HEK293T (cell line): ENCODE measurements around the gene CDH13.

ENCODE experiments used
- CTCF ChIA-PET: fragments of 350-600 bp; formaldehyde crosslinking; extraction: SDS; loops from one replicate; lab custom pipeline; 2021; ENCODE audit warnings: antibody characterized with exemption, inconsistent platforms; lab: Yijun Ruan, JAX
- POLR2A ChIA-PET: fragments of 350-600 bp; formaldehyde crosslinking; extraction: SDS; loops from one replicate; lab custom pipeline; 2020; ENCODE audit warnings: antibody characterized with exemption, inconsistent platforms; lab: Yijun Ruan, JAX
- DNase-seq: peaks from one replicate; pipeline ENCODE4 v3.0.0; 2012; ENCODE audit warnings: mixed read lengths; ENCODE audit errors: extremely low spot score
- ARNT ChIP-seq: fragments of 450-650 bp; IDR thresholded peaks from 2 replicates; pipeline ENCODE4 v1.6.1; 2017; ENCODE audit warnings: mild to moderate bottlenecking
- BHLHE40 ChIP-seq: fragments of 450-650 bp; IDR thresholded peaks from 2 replicates; pipeline ENCODE4 v1.6.1; 2016; ENCODE audit warnings: mild to moderate bottlenecking, moderate library complexity, borderline replicate concordance
- CTBP1 ChIP-seq: fragments of 450-650 bp; IDR thresholded peaks from 2 replicates; pipeline ENCODE4 v1.6.1; 2016; ENCODE audit warnings: borderline replicate concordance
- ELF4 ChIP-seq: fragments of 450-650 bp; IDR thresholded peaks from 2 replicates; pipeline ENCODE4 v1.6.1; 2017; ENCODE audit warnings: antibody characterized with exemption
- FOXA1 ChIP-seq: fragments of 450-650 bp; IDR thresholded peaks from 2 replicates; pipeline ENCODE4 v1.6.1; 2016; ENCODE audit warnings: mild to moderate bottlenecking
- FOXK2 ChIP-seq: fragments of 450-650 bp; IDR thresholded peaks from 2 replicates; pipeline ENCODE4 v1.6.1; 2016; ENCODE audit warnings: mild to moderate bottlenecking
- FOXM1 ChIP-seq: fragments of 450-650 bp; IDR thresholded peaks from 2 replicates; pipeline ENCODE4 v1.6.1; 2017; ENCODE audit warnings: mild to moderate bottlenecking, borderline replicate concordance
- HDGF ChIP-seq: fragments of 450-650 bp; IDR thresholded peaks from 2 replicates; pipeline ENCODE4 v1.6.1; 2017; ENCODE audit warnings: antibody characterized with exemption, borderline replicate concordance
- L3MBTL2 ChIP-seq: fragments of 450-650 bp; conservative IDR thresholded peaks from 2 replicates; pipeline ENCODE4 v1.6.1; 2016; ENCODE audit warnings: mild to moderate bottlenecking
- LEF1 ChIP-seq: fragments of 450-650 bp; IDR thresholded peaks from 2 replicates; pipeline ENCODE4 v1.6.1; 2017; ENCODE audit warnings: mild to moderate bottlenecking, borderline replicate concordance
- NFRKB ChIP-seq: fragments of 450-650 bp; IDR thresholded peaks from 2 replicates; pipeline ENCODE4 v1.6.1; 2016; ENCODE audit warnings: mild to moderate bottlenecking, moderate library complexity
- SP1 ChIP-seq: fragments of 450-650 bp; IDR thresholded peaks from 2 replicates; pipeline ENCODE4 v1.6.1; 2017
- SUZ12 ChIP-seq: fragments of 450-650 bp; IDR thresholded peaks from 2 replicates; pipeline ENCODE4 v1.6.1; 2016; ENCODE audit warnings: mild to moderate bottlenecking
- TARDBP ChIP-seq: fragments of 450-650 bp; IDR thresholded peaks from 2 replicates; pipeline ENCODE4 v1.6.1; 2016
- ZNF384 ChIP-seq: fragments of 450-650 bp; IDR thresholded peaks from 2 replicates; pipeline ENCODE4 v1.6.1; 2016
- TF ChIP-seq, protein P1 (sequence below): fragments of 450-650 bp; IDR thresholded peaks from 2 replicates; pipeline ENCODE4 v1.6.1; 2016

CDH13 gene

DNA sequence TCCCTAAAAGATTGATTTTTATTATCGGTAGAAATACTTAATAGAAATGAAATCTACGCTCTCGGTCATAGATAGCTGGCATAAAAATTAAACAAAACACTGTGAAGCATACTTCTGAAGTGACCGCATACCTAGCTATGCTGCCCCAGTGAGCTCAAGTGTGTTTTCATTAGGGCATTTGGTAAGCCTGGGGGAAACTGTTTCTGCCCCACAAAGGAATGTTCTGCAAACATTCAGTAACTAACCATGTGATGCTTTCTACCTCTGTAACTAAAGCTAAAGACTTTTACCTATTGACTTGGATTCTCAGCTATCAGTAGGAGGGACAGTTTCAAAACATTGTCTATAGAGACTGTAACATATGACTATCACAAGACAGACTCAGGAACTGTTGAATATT lies 1087.5 kb downstream of the CDH13 start:
- DNase-seq: no peak
- TF ChIP-seq, protein P1, sequence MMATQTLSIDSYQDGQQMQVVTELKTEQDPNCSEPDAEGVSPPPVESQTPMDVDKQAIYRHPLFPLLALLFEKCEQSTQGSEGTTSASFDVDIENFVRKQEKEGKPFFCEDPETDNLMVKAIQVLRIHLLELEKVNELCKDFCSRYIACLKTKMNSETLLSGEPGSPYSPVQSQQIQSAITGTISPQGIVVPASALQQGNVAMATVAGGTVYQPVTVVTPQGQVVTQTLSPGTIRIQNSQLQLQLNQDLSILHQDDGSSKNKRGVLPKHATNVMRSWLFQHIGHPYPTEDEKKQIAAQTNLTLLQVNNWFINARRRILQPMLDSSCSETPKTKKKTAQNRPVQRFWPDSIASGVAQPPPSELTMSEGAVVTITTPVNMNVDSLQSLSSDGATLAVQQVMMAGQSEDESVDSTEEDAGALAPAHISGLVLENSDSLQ: no peak
- TF ChIP-seq ARNT (no peak), CTBP1 (no peak), FOXA1 (no peak), BHLHE40 (no peak), SUZ12 (no peak), LEF1 (no peak), NFRKB (no peak), L3MBTL2 (no peak)
- ChIA-PET POLR2A (no interaction called here), CTCF (no interaction called here)

DNA sequence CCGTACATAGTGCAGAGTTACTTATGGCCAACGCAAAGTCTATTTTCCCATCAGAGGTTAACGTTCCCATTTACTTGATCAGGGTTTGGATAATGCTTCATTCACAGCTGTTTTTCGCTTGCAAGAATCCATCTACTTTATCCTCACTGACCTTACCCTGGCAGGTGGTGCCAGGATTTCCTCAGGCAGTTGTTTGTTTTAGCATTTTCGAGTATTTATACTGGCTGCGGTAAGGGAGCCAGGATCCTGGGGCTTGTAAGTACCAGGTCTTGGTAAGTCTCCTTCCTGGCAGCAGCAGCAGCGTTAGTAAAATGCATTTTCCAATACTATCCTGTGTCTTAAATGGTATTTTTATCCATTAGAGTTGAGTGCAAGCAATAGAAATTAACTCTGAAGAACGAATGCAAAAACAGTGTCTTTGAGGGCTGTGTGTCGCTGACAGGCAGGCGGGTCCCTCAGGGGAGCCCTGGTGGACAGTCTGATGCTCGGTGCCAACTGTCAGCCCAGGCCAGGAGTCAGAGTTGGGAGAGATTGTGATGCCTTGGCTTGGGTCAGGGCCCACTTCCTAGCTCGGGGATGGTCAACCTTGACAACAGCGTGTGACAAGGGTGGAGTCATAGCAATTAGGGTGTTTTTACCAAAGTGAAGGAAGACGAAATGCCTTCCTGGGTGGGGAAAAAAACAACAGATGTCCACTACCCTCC lies 1088.6 kb downstream of the CDH13 start:
- TF ChIP-seq BHLHE40: no peak
- ChIA-PET CTCF (no interaction called here), POLR2A (no interaction called here)
- DNase-seq: no peak

DNA sequence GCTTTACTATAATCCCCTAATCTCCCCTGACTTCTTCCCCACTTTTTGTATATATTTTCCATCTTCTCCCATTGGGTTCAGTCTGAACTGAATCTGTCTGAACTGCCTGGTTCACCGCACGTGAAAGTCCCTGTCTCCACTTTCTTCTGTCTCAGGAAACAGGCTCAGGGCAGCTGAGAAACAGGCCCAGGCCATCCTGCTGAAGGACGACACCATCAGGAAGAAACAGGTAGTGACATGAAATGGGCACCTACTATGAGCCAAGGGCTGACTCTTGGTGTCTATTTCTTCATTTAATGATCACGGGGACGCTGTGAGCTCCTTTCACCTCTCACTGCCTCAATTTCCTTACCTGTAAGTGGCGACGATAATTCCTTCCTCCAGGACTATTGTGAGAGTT lies 1090.5 kb downstream of the CDH13 start:
- CTCF ChIA-PET: no interaction called here
- no peak for TF ChIP-seq FOXK2
- TF ChIP-seq FOXM1: no peak
- no peak for TF ChIP-seq ELF4
- no peak for TF ChIP-seq FOXA1
- TF ChIP-seq, protein P1: no peak
- no peak for TF ChIP-seq HDGF
- TF ChIP-seq LEF1: no peak
- TF ChIP-seq NFRKB: no peak
- TF ChIP-seq TARDBP: no peak
- no peak for TF ChIP-seq BHLHE40
- TF ChIP-seq CTBP1: no peak
- no peak for TF ChIP-seq SUZ12
- TF ChIP-seq ARNT: no peak
- no peak for TF ChIP-seq ZNF384
- no peak for TF ChIP-seq SP1
- no peak for TF ChIP-seq L3MBTL2
- DNase-seq: peak; percentile 16

DNA sequence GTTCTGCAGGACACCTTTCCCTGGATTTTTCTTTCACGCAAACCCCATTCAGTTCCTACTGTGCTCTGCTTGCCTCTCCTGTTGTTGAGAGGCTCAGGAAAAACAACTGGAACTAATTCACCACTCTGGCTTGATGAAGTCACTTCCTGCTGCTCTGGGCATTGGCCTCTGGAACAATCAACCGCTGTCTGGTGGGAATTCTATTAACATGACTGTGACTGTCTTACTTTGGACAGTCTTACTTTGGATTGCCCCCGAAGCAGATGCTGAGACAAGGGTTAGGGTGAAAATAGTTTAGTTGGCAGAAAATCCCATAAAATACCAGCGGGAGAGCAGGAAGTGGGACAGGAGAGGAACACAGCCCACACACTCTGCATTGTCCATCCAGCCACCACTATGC lies 1091.0 kb downstream of the CDH13 start:
- CTCF ChIA-PET: no interaction called here

More for the DNA sequence above, 1090.5 kb downstream of the CDH13 start:
- POLR2A ChIA-PET: no interaction called here

DNA sequence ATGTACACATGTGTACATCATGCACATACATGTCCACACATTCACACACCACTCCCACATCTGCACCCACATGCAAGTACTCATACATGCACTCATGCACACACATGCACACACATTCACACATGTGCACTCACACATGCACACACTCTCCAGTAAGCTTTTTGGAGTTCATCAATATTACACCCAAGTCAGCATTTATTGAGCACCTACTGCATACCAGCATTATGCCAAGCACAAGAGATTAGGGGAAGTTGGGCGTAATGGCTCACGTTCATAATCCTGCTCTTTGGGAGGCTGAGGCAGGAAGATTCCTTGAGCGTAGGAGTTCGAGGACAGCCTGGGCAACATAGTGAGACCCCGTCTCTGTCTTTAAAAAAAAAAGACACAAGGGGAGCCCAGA lies 1093.4 kb downstream of the CDH13 start:
- DNase-seq: no peak
- CTCF ChIA-PET: no interaction called here
- TF ChIP-seq ARNT: no peak
- POLR2A ChIA-PET: no interaction called here

More for the DNA sequence above, 1091.0 kb downstream of the CDH13 start:
- DNase-seq: no peak
- POLR2A ChIA-PET: no interaction called here
- no peak for TF ChIP-seq FOXK2
- no peak for TF ChIP-seq HDGF
- TF ChIP-seq, protein P1: no peak
- TF ChIP-seq L3MBTL2: no peak
- no peak for TF ChIP-seq ZNF384
- TF ChIP-seq TARDBP: no peak
- no peak for TF ChIP-seq LEF1
- no peak for TF ChIP-seq ELF4

DNA sequence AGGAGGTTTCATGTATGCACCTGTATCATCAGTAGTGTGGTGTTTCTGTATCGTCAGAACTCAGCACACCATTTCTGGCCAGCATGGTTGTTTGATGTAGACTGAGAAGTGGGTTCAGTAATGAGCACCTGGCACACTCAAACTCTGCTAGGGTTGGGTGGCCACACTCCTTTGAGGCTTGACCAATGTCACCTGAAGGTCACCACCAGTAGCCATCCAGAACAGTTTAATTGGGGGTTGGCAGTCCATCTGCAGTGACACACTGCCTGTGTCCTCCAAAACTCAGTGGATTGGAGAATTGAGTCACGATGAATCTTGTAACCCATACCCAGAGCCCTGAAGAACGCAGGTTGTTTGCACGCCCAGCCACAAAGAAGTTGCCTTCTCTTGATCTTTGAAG lies 1094.2 kb downstream of the CDH13 start:
- ChIA-PET CTCF (no interaction called here), POLR2A (no interaction called here)
- no peak for DNase-seq
- TF ChIP-seq ARNT: no peak
- TF ChIP-seq BHLHE40: no peak
- no peak for TF ChIP-seq ZNF384
- TF ChIP-seq HDGF: no peak
- no peak for TF ChIP-seq L3MBTL2
- TF ChIP-seq CTBP1: no peak
- TF ChIP-seq, protein P1: no peak
- TF ChIP-seq FOXK2: no peak
- no peak for TF ChIP-seq SUZ12
- TF ChIP-seq ELF4: no peak
- TF ChIP-seq FOXA1: no peak
- TF ChIP-seq LEF1: no peak
- TF ChIP-seq SP1: no peak
- no peak for TF ChIP-seq NFRKB
- TF ChIP-seq TARDBP: no peak
- TF ChIP-seq FOXM1: no peak

DNA sequence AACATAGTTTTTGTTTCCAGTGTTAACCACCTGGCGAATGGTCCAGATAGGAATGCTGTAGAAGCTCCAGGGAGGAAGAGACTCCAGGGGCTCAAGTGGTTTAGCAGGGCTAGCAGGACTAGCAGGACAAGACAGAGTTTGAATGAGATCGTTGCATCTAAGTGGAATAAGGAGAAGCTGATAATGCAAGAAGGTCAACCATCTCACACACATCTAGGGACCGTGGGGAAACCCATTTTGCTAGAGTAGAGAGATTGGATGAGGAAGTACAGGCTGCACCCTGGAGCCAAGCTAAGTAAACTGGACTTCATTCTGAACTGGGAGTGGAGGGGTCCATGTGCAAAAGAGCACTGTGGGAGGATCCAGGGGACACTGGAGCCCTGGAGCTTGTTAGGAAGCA lies 1094.9 kb downstream of the CDH13 start:
- no peak for DNase-seq
- ChIA-PET CTCF (no interaction called here), POLR2A (no interaction called here)
- TF ChIP-seq FOXA1 (no peak), HDGF (no peak), FOXK2 (no peak), CTBP1 (no peak), FOXM1 (no peak), TARDBP (no peak), BHLHE40 (no peak), ARNT (no peak), SUZ12 (no peak), SP1 (no peak), LEF1 (no peak), ZNF384 (no peak), L3MBTL2 (no peak), NFRKB (no peak), ELF4 (no peak)
- TF ChIP-seq, protein P1: no peak
